BJ (cell line): ENCODE measurements around the gene VEGFD. TPM values are rescaled to one million over a fixed set of nuclear protein-coding genes. Genes with fewer than 3 reads are reported as not detected.

Source experiments
- CTCF ChIA-PET: fragments of 350-600 bp; formaldehyde crosslinking; extraction: SDS; loops from one replicate; lab custom pipeline; 2021; ENCODE audit warnings: antibody characterized with exemption, inconsistent platforms; lab: Yijun Ruan, JAX
- POLR2A ChIA-PET: fragments of 300-600 bp; sonication (Branson Sonifier 250); formaldehyde crosslinking; extraction: SDS; loops from one replicate; lab custom pipeline; 2021; ENCODE audit warnings: antibody characterized with exemption; lab: Charles Lee
- DNase-seq: peaks from one replicate; pipeline ENCODE4 v3.0.0-alpha.2; 2011; ENCODE audit warnings: low read depth
- H3K27me3 ChIP-seq: 2 replicates; pipeline ENCODE4 v1.6.0; 2011; ENCODE audit warnings: low read length; ENCODE audit not compliant: control insufficient read depth, insufficient read depth
- H3K36me3 ChIP-seq: 2 replicates; pipeline ENCODE4 v1.5.1; 2011; ENCODE audit warnings: low read length; ENCODE audit not compliant: control insufficient read depth, insufficient read depth
- H3K4me3 ChIP-seq: 2 replicates; pipeline ENCODE4 v1.5.1; 2011; ENCODE audit warnings: low read depth, mild to moderate bottlenecking, control low read depth, low read length
- polyA plus RNA-seq: library from polyadenylated mRNA; depleted of rRNA; stranded (reverse); fragments of >200 nt; gene quantifications from 2 replicates; pipeline ENCODE4 v1.2.3, GENCODE V29; 2011; rRNA removed
- TF ChIP-seq, protein P1 (sequence below): IDR thresholded peaks from 2 replicates; pipeline ENCODE4 v1.5.1; 2011; ENCODE audit warnings: low read depth, mild to moderate bottlenecking, control low read depth, inconsistent platforms, low read length, moderate library complexity; ENCODE audit not compliant: insufficient read depth

Gene VEGFD
- polyA plus RNA-seq, 1 experiment, result 0.07 TPM

DNA sequence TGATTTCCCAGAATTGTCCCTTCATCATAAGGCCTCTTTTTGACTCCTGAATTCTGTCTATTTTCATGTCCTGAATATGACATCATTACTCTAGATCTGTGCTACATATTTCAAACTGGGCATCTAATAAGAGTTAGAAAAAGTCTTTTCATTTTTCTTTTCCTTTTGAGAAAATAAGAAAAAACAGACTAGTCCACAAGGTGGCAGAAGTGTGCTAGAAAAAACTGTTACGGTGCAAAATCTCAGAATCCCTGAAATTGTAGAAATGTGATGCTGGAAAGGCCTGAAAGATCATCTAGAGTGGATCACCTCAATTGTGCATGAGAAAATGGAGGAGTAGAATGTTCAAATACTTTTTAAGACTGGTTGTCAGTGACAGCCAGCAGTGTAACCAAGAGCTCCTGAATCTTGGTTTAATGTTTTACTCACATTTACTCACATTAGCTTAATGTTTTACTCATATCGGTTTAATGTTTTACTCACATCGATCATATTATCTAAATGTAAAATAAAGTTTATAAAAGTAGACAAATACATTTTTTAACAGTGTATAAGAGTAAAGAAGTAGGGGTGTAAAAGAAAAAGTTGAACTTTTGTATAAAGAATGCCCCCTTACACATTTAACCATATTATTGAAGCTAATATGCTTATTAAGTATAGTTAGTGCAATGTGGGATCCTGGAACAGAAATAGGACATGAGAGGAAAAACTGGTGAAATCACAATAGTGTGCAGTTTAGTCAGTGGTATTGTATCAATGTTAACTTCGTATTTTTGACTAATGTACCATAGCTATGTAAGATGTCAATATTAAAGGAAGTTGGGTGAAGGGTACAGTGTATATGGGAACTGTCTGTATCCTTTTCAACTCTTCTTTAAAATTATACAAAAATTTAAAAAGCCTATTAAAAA, 84.0 kb downstream of the VEGFD start:
- ChIA-PET CTCF (interaction anchor here (0.7 to 3.0 kb wide), 9 partner anchors 10 to 265 kb away, joined by 3 to 14 read pairs (median 4); no protein-coding TSS in a partner anchor), POLR2A (no interaction called here)
- TF ChIP-seq, protein P1, sequence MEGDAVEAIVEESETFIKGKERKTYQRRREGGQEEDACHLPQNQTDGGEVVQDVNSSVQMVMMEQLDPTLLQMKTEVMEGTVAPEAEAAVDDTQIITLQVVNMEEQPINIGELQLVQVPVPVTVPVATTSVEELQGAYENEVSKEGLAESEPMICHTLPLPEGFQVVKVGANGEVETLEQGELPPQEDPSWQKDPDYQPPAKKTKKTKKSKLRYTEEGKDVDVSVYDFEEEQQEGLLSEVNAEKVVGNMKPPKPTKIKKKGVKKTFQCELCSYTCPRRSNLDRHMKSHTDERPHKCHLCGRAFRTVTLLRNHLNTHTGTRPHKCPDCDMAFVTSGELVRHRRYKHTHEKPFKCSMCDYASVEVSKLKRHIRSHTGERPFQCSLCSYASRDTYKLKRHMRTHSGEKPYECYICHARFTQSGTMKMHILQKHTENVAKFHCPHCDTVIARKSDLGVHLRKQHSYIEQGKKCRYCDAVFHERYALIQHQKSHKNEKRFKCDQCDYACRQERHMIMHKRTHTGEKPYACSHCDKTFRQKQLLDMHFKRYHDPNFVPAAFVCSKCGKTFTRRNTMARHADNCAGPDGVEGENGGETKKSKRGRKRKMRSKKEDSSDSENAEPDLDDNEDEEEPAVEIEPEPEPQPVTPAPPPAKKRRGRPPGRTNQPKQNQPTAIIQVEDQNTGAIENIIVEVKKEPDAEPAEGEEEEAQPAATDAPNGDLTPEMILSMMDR, result peak; percentile 45
- no peak for DNase-seq
- Histone ChIP-seq H3K27me3 (no peaks in the 10 kb centered on the region), H3K36me3 (no peaks in the 10 kb centered on the region), H3K4me3 (no peak overlapping the region)

DNA sequence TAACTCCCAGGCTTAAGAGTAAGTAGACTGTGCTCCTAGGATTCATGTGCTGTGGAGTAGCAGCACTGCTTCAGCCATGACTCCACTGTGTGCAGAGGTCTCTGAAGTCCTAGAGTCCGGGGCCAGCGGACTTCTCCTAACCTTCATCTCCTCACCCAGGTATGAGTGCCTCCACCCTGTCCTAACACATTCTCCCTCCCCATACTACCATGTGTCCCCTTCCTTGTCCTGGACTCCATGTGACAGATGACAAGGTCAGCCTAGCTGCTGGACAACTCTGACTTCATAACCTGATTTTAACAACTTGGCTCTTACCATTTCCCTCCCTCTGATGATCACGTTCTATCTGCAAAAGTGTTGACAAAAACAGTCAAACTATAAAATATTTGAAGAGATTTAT, 85.4 kb downstream of the VEGFD start:
- Histone ChIP-seq H3K4me3 (no peak overlapping the region), H3K36me3 (no peaks in the 10 kb centered on the region), H3K27me3 (no peaks in the 10 kb centered on the region)
- ChIA-PET POLR2A (no interaction called here), CTCF (interaction anchor here (1.3 to 3.0 kb wide), 3 partner anchors 9 to 170 kb away, joined by 3 to 14 read pairs (median 4); no protein-coding TSS in a partner anchor)
- DNase-seq, result no peak
- TF ChIP-seq, protein P1, result no peak

DNA sequence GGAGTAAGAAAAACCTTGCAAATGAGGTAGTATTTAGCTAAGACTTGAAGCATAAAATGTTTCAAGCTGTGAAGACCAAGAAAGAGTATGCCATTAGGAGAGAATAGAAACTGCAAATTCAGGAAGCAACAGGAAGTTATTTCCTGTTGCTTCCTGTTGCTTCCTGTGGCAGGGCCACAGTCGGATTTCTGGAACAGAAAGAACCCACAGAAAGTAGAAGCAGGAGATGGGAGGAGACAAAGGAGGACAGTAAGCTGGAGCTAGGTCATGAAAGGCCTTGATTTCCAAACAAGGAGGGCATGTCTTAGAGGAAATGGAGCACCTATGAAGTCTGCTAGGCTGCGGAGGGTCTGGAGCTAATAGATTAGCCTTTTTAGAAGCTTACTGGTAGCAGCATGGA, 86.0 kb downstream of the VEGFD start:
- Histone ChIP-seq H3K4me3 (no peak overlapping the region), H3K36me3 (no peaks in the 10 kb centered on the region), H3K27me3 (no peaks in the 10 kb centered on the region)
- CTCF ChIA-PET, result interaction anchor here (1.3 to 3.0 kb wide), 3 partner anchors 9 to 170 kb away, joined by 3 to 14 read pairs (median 4); no protein-coding TSS in a partner anchor
- no peak for DNase-seq
- TF ChIP-seq, protein P1, result no peak
- POLR2A ChIA-PET, result no interaction called here

Other genes with a start within 250 kb of the VEGFD start
- gene ASB9, start 114.3 kb downstream of the VEGFD start, polyA plus RNA-seq, result 0.33 and 0.53 TPM in 2 replicates
- not detected in 2 replicates for gene ASB11, start 68.8 kb downstream of the VEGFD start, polyA plus RNA-seq
- gene PIGA, start 48.9 kb downstream of the VEGFD start, polyA plus RNA-seq, result 2.8 and 6.3 TPM in 2 replicates
- 11.7 and 16.8 TPM in 2 replicates for gene PIR, start 108.9 kb upstream of the VEGFD start, polyA plus RNA-seq
- not detected in 2 replicates for gene BMX, start 116.4 kb upstream of the VEGFD start, polyA plus RNA-seq
- not detected in 2 replicates for gene ACE2, start 216.5 kb upstream of the VEGFD start, polyA plus RNA-seq